PFSK-1 (cell line): ENCODE data around the gene GPC6.

ENCODE experiments used
- FOXP2 ChIP-seq: optimal IDR thresholded peaks from 2 replicates; pipeline ENCODE3; 2011; ENCODE audit warnings: borderline replicate concordance, control low read depth, inconsistent platforms; ENCODE audit not compliant: insufficient read depth; ENCODE audit errors: extremely low read length, extremely low read depth
- POLR2AphosphoS5 ChIP-seq: IDR thresholded peaks from 2 replicates; pipeline ENCODE4 v1.6.1; 2012; ENCODE audit warnings: low read depth, mild to moderate bottlenecking, control low read depth, low read length, moderate library complexity
- SIN3A ChIP-seq: IDR thresholded peaks from 2 replicates; pipeline ENCODE4 v1.6.1; 2012; ENCODE audit warnings: mild to moderate bottlenecking, low read length, moderate library complexity, borderline replicate concordance; ENCODE audit not compliant: insufficient read depth
- TAF1 ChIP-seq: IDR thresholded peaks from 2 replicates; pipeline ENCODE4 v1.6.1; 2012; ENCODE audit warnings: low read length, control low read depth, borderline replicate concordance; ENCODE audit not compliant: insufficient read depth
- TF ChIP-seq, protein P1 (sequence below), 2 experiments: IDR thresholded peaks; 2 replicates each; pipeline versions ENCODE4 v1.6.1 to v1.8.0; 2011 to 2012; ENCODE audit warnings: low read depth in 2 of 2, low read length in 2 of 2, control low read depth in 1 of 2, inconsistent platforms in 1 of 2, mild to moderate bottlenecking in 1 of 2, moderate library complexity in 1 of 2; ENCODE audit not compliant: insufficient read depth in 1 of 2

DNA sequence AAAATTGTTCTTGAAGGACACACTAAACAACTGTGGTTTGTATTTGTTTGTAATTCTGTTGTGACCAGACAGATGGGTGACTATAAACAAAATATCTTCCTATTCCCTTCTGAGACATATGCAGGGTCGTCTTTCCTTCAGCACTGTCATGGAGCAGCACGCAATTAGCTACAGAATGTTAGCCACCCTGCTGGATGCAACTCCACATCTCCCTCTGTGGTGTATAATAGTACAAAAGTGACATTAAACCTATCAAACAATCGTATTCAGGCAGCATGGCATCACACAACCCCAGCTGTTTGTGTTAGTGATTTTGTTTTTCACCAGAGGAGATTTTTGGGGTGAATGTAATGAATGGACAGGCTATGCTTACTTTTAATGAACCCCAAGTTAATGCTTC, 146.2 kb downstream of the GPC6 start:
- TF ChIP-seq TAF1 (no peak), POLR2AphosphoS5 (no peak), SIN3A (no peak), FOXP2 (no peak)
- TF ChIP-seq, protein P1, sequence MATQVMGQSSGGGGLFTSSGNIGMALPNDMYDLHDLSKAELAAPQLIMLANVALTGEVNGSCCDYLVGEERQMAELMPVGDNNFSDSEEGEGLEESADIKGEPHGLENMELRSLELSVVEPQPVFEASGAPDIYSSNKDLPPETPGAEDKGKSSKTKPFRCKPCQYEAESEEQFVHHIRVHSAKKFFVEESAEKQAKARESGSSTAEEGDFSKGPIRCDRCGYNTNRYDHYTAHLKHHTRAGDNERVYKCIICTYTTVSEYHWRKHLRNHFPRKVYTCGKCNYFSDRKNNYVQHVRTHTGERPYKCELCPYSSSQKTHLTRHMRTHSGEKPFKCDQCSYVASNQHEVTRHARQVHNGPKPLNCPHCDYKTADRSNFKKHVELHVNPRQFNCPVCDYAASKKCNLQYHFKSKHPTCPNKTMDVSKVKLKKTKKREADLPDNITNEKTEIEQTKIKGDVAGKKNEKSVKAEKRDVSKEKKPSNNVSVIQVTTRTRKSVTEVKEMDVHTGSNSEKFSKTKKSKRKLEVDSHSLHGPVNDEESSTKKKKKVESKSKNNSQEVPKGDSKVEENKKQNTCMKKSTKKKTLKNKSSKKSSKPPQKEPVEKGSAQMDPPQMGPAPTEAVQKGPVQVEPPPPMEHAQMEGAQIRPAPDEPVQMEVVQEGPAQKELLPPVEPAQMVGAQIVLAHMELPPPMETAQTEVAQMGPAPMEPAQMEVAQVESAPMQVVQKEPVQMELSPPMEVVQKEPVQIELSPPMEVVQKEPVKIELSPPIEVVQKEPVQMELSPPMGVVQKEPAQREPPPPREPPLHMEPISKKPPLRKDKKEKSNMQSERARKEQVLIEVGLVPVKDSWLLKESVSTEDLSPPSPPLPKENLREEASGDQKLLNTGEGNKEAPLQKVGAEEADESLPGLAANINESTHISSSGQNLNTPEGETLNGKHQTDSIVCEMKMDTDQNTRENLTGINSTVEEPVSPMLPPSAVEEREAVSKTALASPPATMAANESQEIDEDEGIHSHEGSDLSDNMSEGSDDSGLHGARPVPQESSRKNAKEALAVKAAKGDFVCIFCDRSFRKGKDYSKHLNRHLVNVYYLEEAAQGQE (IDR thresholded peaks at IDR 0.05; ENCODE audit: insufficient read depth in 1 of 2, low read depth in 2 of 2, low read length in 2 of 2): no peak
